Coronary artery (tissue), 2 donors: Measurements from ENCODE around the gene RANBP6.

Source experiments
- DNase-seq: peaks from one replicate; pipeline ENCODE4 v3.0.0-alpha.2; 2017; ENCODE audit warnings: low spot score
- H3K27ac ChIP-seq, 2 donors: fragments of 200-600 bp; sonication (generic); one replicate each; pipeline ENCODE4 v1.5.1; 2016 to 2019
- H3K4me3 ChIP-seq: fragments of 200-600 bp; sonication (generic); 2 replicates; pipeline ENCODE4 v1.5.1; 2016; ENCODE audit warnings: mild to moderate bottlenecking, moderate library complexity
- CTCF ChIP-seq: fragments of 200-600 bp; sonication (generic); IDR thresholded peaks from one replicate; pipeline ENCODE4 v1.5.1; 2019; ENCODE audit warnings: antibody characterized with exemption

RANBP6 gene

GRCh38 chr9:5978523-5978922, 36.9 kb downstream of the RANBP6 start:
- TF ChIP-seq CTCF = no peak
- DNase-seq = no peak
- H3K4me3 ChIP-seq = no peak overlapping the region
- H3K27ac ChIP-seq = no peak overlapping the region

- H3K4me3 ChIP-seq = no peak overlapping the region
- no peak overlapping the region for H3K27ac ChIP-seq
- no peak for DNase-seq
- no peak for TF ChIP-seq CTCF
Observed at GRCh38 chr9:5976674-5977397, 38.6 kb downstream of the RANBP6 start.

- DNase-seq = no peak
- H3K27ac ChIP-seq = no peak overlapping the region
- no peak overlapping the region for H3K4me3 ChIP-seq
- TF ChIP-seq CTCF = no peak
Observed at GRCh38 chr9:5971740-5972139, 43.7 kb downstream of the RANBP6 start.
